Lower leg skin (tissue), 4 donors: ENCODE results near the gene APBA2. TPM values are rescaled to one million over a fixed set of nuclear protein-coding genes. Genes with fewer than 3 reads are reported as not detected.

Source experiments
- DNase-seq, 2 donors: peaks; one replicate each; pipeline ENCODE4 v3.0.0-alpha.2; 2019; ENCODE audit warnings: low spot score in 2 of 2
- H3K4me3 ChIP-seq: fragments of 200-600 bp; sonication (generic); 2 replicates; pipeline ENCODE4 v1.5.1; 2017; ENCODE audit warnings: mild to moderate bottlenecking, low read depth; ENCODE audit not compliant: poor library complexity, severe bottlenecking
- CTCF ChIP-seq, 3 donors: fragments of 450-650 bp; IDR thresholded peaks; one replicate each; pipeline ENCODE4 v1.5.1; 2016; ENCODE audit warnings: antibody characterized with exemption in 3 of 3, mild to moderate bottlenecking in 3 of 3, moderate library complexity in 2 of 3
- POLR2A ChIP-seq, 2 donors: fragments of 450-650 bp; IDR thresholded peaks; one replicate each; pipeline ENCODE4 v1.6.1; 2016 to 2017; ENCODE audit warnings: antibody characterized with exemption in 2 of 2, mild to moderate bottlenecking in 1 of 2, moderate library complexity in 1 of 2
- WGBS, 2 donors: methylation state at CpG; one replicate each; pipeline ENCODE4 v1.1.5; 2018; 5-methylcytosine and 5-hydroxymethylcytosine counted together
- intact Hi-C: fragments of 100-400 bp; cut with DNase I; formaldehyde crosslinking; loops from one replicate; pipeline ENCODE4 v1.15.0; 2023; ENCODE audit warnings: low total_unique reads
- total RNA-seq, 4 donors: library from RNA; depleted of rRNA; stranded (reverse); fragments of >200 nt; gene quantifications; one replicate each; pipeline ENCODE4 v1.1.0, GENCODE V29; 2016

The APBA2 gene
- total RNA-seq, 4 donors from 2014 or later = 0.80 to 1.9 (median 1.6) TPM

DNA sequence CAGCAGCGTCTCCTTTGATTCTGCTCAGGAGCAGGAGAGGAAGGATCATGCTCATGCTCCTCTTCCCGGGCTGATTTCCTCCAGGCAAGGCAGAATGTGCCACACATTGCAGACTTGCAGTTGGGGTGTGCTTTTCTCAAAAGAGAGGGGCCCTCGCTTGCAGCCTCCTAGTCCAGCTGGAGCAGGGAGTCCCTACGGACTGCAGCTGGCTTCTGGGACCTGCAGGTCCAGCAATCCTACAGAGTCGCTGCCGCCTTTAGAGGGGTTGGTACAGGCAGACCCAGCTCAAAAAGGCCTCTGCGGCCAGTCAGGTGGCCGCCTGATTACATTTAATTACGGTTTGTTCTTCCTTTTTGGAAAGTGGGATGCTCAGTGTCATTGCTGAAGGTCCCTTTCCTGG is 210.0 kb downstream of the APBA2 start:
- no peak overlapping the region for H3K4me3 ChIP-seq
- no peak for TF ChIP-seq POLR2A (IDR thresholded peaks at IDR 0.05)
- TF ChIP-seq CTCF (IDR thresholded peaks at IDR 0.05) = no peak
- WGBS, 2 donors = 92 to 100% methylated on average over 8 to 9 of the region's 9 CpGs
- no peak for DNase-seq
- intact Hi-C loops = no loop called here

GRCh38 chr15:29097168-29097567 is 211.4 kb downstream of the APBA2 start:
- H3K4me3 ChIP-seq = no peak overlapping the region
- 87 to 90% methylated on average over 14 of the region's 14 CpGs for WGBS, 2 donors
- intact Hi-C loops = no loop called here
- no peak for DNase-seq
- no peak for TF ChIP-seq POLR2A (IDR thresholded peaks at IDR 0.05)

DNA sequence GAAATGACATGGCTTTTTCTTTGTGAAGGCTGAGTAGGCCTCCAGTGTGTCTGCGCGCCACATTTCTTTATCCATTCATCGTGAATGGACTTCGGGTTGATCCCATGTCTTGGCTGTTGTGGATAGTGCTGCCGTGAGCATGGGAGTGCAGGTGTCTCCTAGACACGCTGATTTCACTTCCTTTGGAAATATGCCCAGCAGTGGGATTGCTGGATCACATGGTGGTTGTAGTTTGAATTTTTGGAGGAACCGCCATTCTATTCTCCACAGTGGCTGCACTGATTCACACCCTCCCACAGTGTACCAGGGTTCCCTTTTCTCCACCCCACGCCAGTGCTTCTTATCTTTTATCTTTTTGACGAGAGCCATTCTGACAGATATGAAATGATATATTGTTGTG is 212.2 kb downstream of the APBA2 start:
- intact Hi-C loops = no loop called here
- DNase-seq = no peak
- no peak for TF ChIP-seq CTCF (IDR thresholded peaks at IDR 0.05)
- H3K4me3 ChIP-seq = no peak overlapping the region
- WGBS, 2 donors = 74 to 77% methylated on average over 9 of the region's 9 CpGs

DNA sequence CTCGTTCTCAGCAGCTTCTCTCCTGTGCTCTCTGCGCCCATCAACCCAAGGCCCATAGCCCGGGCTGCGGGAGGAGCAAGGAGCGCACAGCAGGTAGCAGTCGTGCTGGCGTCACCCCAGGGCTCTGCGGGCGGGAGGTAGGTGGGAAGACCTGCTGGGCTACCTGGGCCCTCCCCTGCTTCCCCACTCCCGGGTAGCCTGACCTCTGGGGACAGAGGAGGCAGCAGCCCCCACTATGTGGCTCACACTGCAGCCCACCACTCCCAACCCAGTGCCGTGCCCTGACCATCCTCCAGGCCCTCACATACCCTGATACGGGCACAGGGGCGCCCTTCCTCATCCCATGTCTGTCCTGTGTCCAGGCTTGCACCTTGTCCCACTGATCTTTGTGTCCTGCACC is 212.9 kb downstream of the APBA2 start:
- WGBS, 2 donors = 82 to 90% methylated on average over 13 of the region's 13 CpGs
- no peak for DNase-seq
- no peak overlapping the region for H3K4me3 ChIP-seq
- intact Hi-C loops = no loop called here
- TF ChIP-seq CTCF (IDR thresholded peaks at IDR 0.05) (no peak), POLR2A (IDR thresholded peaks at IDR 0.05) (no peak)

DNA sequence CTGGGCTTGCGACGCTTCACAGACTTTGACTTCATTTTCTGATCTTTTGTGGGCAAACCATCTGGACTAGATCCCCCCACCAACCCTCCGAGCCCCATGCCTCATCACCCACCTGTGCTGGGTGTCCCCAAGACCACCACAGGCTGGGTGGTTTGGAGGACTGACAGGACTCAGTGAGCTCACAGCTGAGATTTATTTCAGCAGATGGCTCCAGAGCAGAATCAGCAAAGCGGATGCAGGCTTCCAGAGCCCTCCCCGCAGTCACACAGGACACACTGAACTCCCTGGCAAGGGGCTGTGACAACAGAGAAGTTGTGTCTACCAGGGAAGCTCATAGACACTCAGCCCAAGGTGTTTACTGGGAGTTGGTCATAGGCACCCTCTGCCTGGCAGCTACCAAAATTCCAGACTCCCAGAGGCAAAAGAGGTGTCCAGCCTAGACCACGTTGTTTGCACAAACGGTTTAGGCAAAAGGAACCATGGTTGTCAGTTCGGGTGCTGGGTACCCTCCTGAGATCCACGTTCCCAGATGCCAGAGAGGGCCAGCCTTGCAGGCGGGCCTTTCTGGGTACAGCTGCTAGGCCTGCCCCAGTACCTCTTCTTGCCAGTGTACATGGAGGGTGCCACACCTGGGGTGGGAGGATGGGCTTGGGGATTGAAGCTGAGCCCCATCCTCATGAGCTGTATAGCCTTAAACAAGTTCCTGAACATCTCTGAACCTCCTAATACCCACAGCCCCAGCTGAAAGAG is 213.5 kb downstream of the APBA2 start:
- intact Hi-C loops = no loop called here
- no peak for TF ChIP-seq POLR2A (IDR thresholded peaks at IDR 0.05)
- no peak for TF ChIP-seq CTCF (IDR thresholded peaks at IDR 0.05)
- no peak for DNase-seq

DNA sequence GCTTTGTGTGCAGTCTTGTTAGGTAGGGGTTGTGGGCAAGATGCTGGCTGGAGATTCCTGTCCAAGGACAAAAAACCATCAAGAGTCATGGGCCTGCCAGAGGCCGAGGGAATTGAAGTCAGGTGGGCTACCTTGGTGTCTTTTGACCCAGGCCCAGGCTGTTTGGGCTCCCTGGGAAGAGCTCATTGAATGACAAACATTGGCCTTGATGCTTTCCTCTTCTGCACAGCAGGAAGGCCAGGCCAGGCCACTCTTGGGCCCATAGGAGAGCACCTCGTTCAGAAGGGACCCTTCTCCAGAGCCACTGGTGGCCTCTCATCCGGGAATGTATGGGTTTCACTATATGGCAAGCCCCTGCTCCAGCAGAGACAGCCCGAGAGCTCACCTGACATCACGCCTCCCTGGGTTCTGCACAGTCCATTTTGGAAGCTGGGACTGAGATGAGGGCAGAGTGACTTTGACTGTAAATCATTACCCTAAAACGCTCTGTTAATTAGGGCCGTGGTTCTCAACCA is 214.8 kb downstream of the APBA2 start:
- no peak for TF ChIP-seq POLR2A (IDR thresholded peaks at IDR 0.05)
- TF ChIP-seq CTCF (IDR thresholded peaks at IDR 0.05) = no peak
- 67 to 72% methylated on average over 7 of the region's 7 CpGs for WGBS, 2 donors
- DNase-seq = no peak
- no peak overlapping the region for H3K4me3 ChIP-seq
- intact Hi-C loops = no loop called here

More for the DNA sequence above, 213.5 kb downstream of the APBA2 start:
- 88 to 96% methylated on average over 5 to 10 of the region's 10 CpGs for WGBS, 2 donors
- H3K4me3 ChIP-seq = no peak overlapping the region
